PC-9 (cell line): Measurements from ENCODE around the gene PFKFB3.

Experiments
- EZH2 ChIP-seq: fragments of 200-600 bp; sonication (generic); IDR thresholded peaks from 2 replicates; pipeline ENCODE4 v1.8.0; 2017; ENCODE audit warnings: antibody characterized with exemption, low read depth
- TF ChIP-seq, protein P1 (sequence below): fragments of 200-600 bp; sonication (generic); conservative IDR thresholded peaks from 2 replicates; pipeline ENCODE4 v1.6.1; 2017; ENCODE audit warnings: mixed run types, antibody characterized with exemption, mild to moderate bottlenecking, moderate library complexity

DNA sequence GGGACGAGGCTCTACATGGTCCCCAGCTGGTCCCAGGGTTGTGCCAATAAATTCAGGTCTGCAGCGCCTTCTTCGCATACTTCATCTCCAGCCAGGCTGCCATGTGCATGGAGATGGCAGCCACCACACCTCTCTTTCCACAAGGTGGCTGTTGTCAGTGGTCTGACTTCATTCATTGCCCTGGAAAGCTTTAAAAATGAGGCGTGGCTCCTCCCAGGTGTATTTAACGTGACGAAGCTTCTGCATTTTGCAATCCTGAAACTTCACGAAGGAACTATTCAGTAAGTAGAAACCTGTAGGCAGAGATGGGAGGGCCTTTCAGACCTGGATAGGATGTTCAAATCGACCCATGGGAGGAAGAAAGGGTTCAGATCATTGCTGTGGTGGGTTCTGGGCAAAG is 53.7 kb downstream of the PFKFB3 start:
- TF ChIP-seq, protein P1, sequence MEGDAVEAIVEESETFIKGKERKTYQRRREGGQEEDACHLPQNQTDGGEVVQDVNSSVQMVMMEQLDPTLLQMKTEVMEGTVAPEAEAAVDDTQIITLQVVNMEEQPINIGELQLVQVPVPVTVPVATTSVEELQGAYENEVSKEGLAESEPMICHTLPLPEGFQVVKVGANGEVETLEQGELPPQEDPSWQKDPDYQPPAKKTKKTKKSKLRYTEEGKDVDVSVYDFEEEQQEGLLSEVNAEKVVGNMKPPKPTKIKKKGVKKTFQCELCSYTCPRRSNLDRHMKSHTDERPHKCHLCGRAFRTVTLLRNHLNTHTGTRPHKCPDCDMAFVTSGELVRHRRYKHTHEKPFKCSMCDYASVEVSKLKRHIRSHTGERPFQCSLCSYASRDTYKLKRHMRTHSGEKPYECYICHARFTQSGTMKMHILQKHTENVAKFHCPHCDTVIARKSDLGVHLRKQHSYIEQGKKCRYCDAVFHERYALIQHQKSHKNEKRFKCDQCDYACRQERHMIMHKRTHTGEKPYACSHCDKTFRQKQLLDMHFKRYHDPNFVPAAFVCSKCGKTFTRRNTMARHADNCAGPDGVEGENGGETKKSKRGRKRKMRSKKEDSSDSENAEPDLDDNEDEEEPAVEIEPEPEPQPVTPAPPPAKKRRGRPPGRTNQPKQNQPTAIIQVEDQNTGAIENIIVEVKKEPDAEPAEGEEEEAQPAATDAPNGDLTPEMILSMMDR: no peak
- TF ChIP-seq EZH2: no peak
